Endothelial cell of umbilical vein (primary cell): ENCODE measurements around the gene SYT6. TPM values are rescaled to one million over a fixed set of nuclear protein-coding genes. Genes with fewer than 3 reads are reported as not detected.

Source experiments
- BruUV-seq: library from RNA; stranded (reverse); fragments of 400-500 nt; replicated peaks from 2 replicates; lab custom pipeline; 2021; lab: Mats Ljungman, UMichigan
- CTCF ChIA-PET: fragments of 300-600, 350-600 bp; sonication (Branson Sonifier 250); formaldehyde crosslinking; loops from one replicate; lab custom pipeline; 2021; ENCODE audit warnings: antibody characterized with exemption, inconsistent platforms; lab: Charles Lee
- POLR2A ChIA-PET: fragments of 300-600, 350-600 bp; sonication (Branson Sonifier 250); formaldehyde crosslinking; loops from one replicate; lab custom pipeline; 2021; ENCODE audit warnings: antibody characterized with exemption, inconsistent platforms; lab: Charles Lee
- DNase-seq: peaks from one replicate; pipeline ENCODE4 v3.0.0-alpha.2; 2011; ENCODE audit warnings: low read depth, low spot score
- FAIRE-seq: peaks from 2 replicates; lab custom pipeline; 2011; peaks lifted over from hg19 to GRCh38; lab: Jason Lieb, UNC
- H2AFZ ChIP-seq: 2 replicates; pipeline ENCODE4 v1.6.0; 2012; ENCODE audit warnings: low read depth, low read length, control low read depth, inconsistent platforms
- H3K27ac ChIP-seq: 2 replicates; pipeline ENCODE4 v1.5.1; 2011; ENCODE audit warnings: low read depth, mild to moderate bottlenecking, control low read depth, low read length, moderate library complexity; ENCODE audit not compliant: insufficient read depth
- H3K27me3 ChIP-seq, 2 experiments: 2 replicates each; pipeline versions ENCODE4 v1.6.0 to v1.6.1; 2011; ENCODE audit warnings: low read length in 2 of 2, mixed read lengths in 1 of 2; ENCODE audit not compliant: control insufficient read depth in 2 of 2, insufficient read depth in 2 of 2
- H3K36me3 ChIP-seq, 2 experiments: 2 replicates in 1 of 2; 3 replicates in 1 of 2; pipeline ENCODE4 v1.5.1; 2011; ENCODE audit warnings: low read length in 2 of 2, mild to moderate bottlenecking in 1 of 2, moderate library complexity in 1 of 2; ENCODE audit not compliant: control insufficient read depth in 2 of 2, insufficient read depth in 2 of 2; ENCODE audit errors: extremely low read depth in 1 of 2
- H3K4me1 ChIP-seq: 3 replicates; pipeline ENCODE4 v1.5.1; 2011; ENCODE audit warnings: mild to moderate bottlenecking, low read length; ENCODE audit not compliant: control insufficient read depth, insufficient read depth; ENCODE audit errors: extremely low read depth
- H3K4me2 ChIP-seq: 2 replicates; pipeline ENCODE4 v1.6.1; 2011; ENCODE audit warnings: low read length, control low read depth, mixed read lengths; ENCODE audit not compliant: insufficient read depth
- H3K4me3 ChIP-seq, 3 experiments: fragments of 200-600 bp in 1 of 3; sonication (generic), shearing (Covaris generic) in 1 of 3; replicated peaks in 1 of 3; 2 replicates each; pipeline ENCODE4 v1.5.1; 2011 to 2016; ENCODE audit warnings: control low read depth in 3 of 3, low read length in 3 of 3, mild to moderate bottlenecking in 2 of 3, inconsistent platforms in 1 of 3, low read depth in 1 of 3, moderate library complexity in 1 of 3; ENCODE audit not compliant: insufficient read depth in 1 of 3
- H3K79me2 ChIP-seq: 2 replicates; pipeline ENCODE4 v1.6.0; 2012; ENCODE audit warnings: low read length, inconsistent platforms; ENCODE audit not compliant: control insufficient read depth, insufficient read depth
- H3K9ac ChIP-seq: replicated peaks from 2 replicates; pipeline ENCODE3; 2011; ENCODE audit warnings: low read length, control low read depth; ENCODE audit not compliant: insufficient read depth; ENCODE audit errors: extremely low read depth
- H3K9me1 ChIP-seq: replicated peaks from 3 replicates; pipeline ENCODE4 v1.6.0; 2011; ENCODE audit warnings: mild to moderate bottlenecking, low read length; ENCODE audit not compliant: control insufficient read depth, insufficient read depth; ENCODE audit errors: extremely low read depth
- H3K9me3 ChIP-seq: replicated peaks from 2 replicates; pipeline ENCODE4 v1.5.1; 2012; ENCODE audit warnings: low read length, inconsistent platforms; ENCODE audit not compliant: control insufficient read depth, insufficient read depth
- H4K20me1 ChIP-seq: replicated peaks from 2 replicates; pipeline ENCODE3; 2011; ENCODE audit warnings: mild to moderate bottlenecking, low read length; ENCODE audit not compliant: control insufficient read depth, insufficient read depth; ENCODE audit errors: extremely low read depth
- EZH2 ChIP-seq: IDR thresholded peaks from 2 replicates; pipeline ENCODE4 v1.6.1; 2012; ENCODE audit warnings: borderline replicate concordance, low read depth, mild to moderate bottlenecking, moderate library complexity, low read length, inconsistent platforms; ENCODE audit not compliant: severe bottlenecking
- FOS ChIP-seq: IDR thresholded peaks from 2 replicates; pipeline ENCODE4 v1.6.1; 2011; ENCODE audit warnings: mild to moderate bottlenecking, low read length, moderate library complexity, borderline replicate concordance; ENCODE audit not compliant: insufficient read depth
- GATA2 ChIP-seq: IDR thresholded peaks from 2 replicates; pipeline ENCODE4 v1.7.0; 2011; ENCODE audit warnings: low read depth, mild to moderate bottlenecking, moderate library complexity, mixed read lengths, low read length; ENCODE audit not compliant: insufficient read length, insufficient read depth
- JUN ChIP-seq: IDR thresholded peaks from 2 replicates; pipeline ENCODE4 v1.6.1; 2011; ENCODE audit warnings: borderline replicate concordance, low read depth; ENCODE audit not compliant: insufficient read length, insufficient read depth
- MYC ChIP-seq: IDR thresholded peaks from one replicate; pipeline ENCODE4 v1.6.1; 2011; ENCODE audit warnings: mild to moderate bottlenecking, low read depth, low read length
- POLR2A ChIP-seq: IDR thresholded peaks from 2 replicates; pipeline ENCODE4 v1.6.1; 2012; ENCODE audit warnings: low read depth, mild to moderate bottlenecking, control low read depth, low read length
- POLR2AphosphoS5 ChIP-seq: IDR thresholded peaks from 2 replicates; pipeline ENCODE4 v1.6.1; 2012; ENCODE audit warnings: low read depth, mild to moderate bottlenecking, control low read depth, low read length, moderate library complexity; ENCODE audit not compliant: insufficient read depth
- dilution Hi-C: fragments of 300-500 bp; cut with MboI; formaldehyde crosslinking; loops from one replicate; pipeline ENCODE4 v1.15.0; 2019; ENCODE audit warnings: low sequenced_read_pairs; ENCODE audit not compliant: extremely low pct_ligation_motif_present
- intact Hi-C: fragments of 100-400 bp; cut with micrococcal nuclease; formaldehyde crosslinking; loops from one replicate; pipeline ENCODE4 v1.10.0; 2022
- polyA plus RNA-seq, 4 experiments: library from polyadenylated mRNA; depleted of rRNA in 3 of 4; stranded (reverse) in 3 of 4; unstranded in 1 of 4; fragments of >200 nt; gene quantifications; 2 replicates each; pipeline versions ENCODE4 v1.2.1 to v1.2.3, GENCODE V29; 2011 to 2012; ENCODE audit warnings: missing spikeins in 1 of 4
- total RNA-seq: library from RNA; stranded (reverse); gene quantifications from 2 replicates; pipeline ENCODE4 v1.2.3, GENCODE V29; 2021
- TF ChIP-seq, protein P1 (sequence below): IDR thresholded peaks from 2 replicates; pipeline ENCODE4 v1.6.1; 2011; ENCODE audit not compliant: insufficient read depth, insufficient read length
- TF ChIP-seq, protein P2 (sequence below), 2 donors: IDR thresholded peaks; 1 replicate in 1 of 2; 2 replicates in 1 of 2; pipeline ENCODE4 v1.5.1; 2011; ENCODE audit warnings: low read length in 2 of 2, mild to moderate bottlenecking in 2 of 2, moderate library complexity in 2 of 2, control low read depth in 1 of 2, inconsistent platforms in 1 of 2, low read depth in 1 of 2; ENCODE audit not compliant: insufficient read depth in 1 of 2; ENCODE audit errors: extremely low read depth in 1 of 2

Gene SYT6
- total and polyA plus RNA-seq, 2 donors (not counting 3 experiments of a cell fraction or from before 2014, with no cell fraction given): 0.04 TPM; not detected in 1

DNA sequence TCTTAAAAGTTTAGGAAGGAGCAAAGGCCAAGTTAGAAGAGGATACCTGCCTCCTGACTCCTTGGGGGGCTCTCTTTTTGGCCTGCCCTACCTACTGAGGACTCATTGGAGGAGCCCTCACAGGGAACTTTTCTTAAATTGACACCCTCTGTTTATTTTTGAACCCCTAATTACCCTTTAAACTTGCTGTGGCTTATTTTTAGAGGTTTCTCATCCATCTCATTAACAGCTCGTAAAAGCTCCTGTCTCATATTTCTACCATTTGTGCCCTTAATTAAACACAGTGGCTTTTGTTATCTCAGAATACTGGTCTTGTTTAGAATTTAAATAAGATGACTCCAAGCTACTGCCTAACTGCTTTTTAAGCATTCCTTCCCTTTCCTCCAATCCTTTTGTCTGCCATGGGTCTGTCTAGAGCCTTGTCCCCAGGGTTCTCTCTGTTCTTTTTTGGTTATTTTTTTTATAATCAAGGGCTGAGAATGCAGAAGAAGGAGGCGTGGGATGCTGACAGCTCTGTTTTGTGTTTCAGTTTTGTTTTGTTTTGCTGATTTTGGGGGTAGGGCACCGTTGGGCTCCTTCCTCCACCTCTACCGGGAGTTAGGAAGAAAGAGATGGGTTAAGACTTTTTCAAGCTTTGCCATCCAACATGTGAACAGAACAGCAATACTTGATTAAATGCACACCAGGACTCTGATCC lies 78.0 kb downstream of the SYT6 start:
- Histone ChIP-seq H3K9me1 (no peaks in the 10 kb centered on the region), H3K27me3 (no peaks in the 10 kb centered on the region), H3K9me3 (no peaks in the 10 kb centered on the region), H3K36me3 (no peaks in the 10 kb centered on the region), H3K27ac (no peak overlapping the region), H4K20me1 (no peaks in the 10 kb centered on the region), H3K4me2 (no peak overlapping the region), H2AFZ (no peak overlapping the region), H3K79me2 (no peaks in the 10 kb centered on the region), H3K9ac (no peak overlapping the region), H3K4me1 (no peaks in the 10 kb centered on the region), H3K4me3 (no peak overlapping the region)
- no TSS peak for BruUV-seq
- ChIA-PET CTCF (interaction anchor here (1.2 kb wide), 1 partner anchor 97 kb away, joined by 4 read pairs; the partner anchor contains the start of gene OLFML3), POLR2A (no interaction called here)
- dilution Hi-C loops (no loop called here), intact Hi-C loops (no loop called here)
- TF ChIP-seq FOS (no peak), JUN (no peak), GATA2 (no peak), MYC (no peak), POLR2A (no peak), EZH2 (no peak), POLR2AphosphoS5 (no peak)
- TF ChIP-seq, protein P1, sequence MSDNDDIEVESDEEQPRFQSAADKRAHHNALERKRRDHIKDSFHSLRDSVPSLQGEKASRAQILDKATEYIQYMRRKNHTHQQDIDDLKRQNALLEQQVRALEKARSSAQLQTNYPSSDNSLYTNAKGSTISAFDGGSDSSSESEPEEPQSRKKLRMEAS: no peak
- TF ChIP-seq, protein P2, sequence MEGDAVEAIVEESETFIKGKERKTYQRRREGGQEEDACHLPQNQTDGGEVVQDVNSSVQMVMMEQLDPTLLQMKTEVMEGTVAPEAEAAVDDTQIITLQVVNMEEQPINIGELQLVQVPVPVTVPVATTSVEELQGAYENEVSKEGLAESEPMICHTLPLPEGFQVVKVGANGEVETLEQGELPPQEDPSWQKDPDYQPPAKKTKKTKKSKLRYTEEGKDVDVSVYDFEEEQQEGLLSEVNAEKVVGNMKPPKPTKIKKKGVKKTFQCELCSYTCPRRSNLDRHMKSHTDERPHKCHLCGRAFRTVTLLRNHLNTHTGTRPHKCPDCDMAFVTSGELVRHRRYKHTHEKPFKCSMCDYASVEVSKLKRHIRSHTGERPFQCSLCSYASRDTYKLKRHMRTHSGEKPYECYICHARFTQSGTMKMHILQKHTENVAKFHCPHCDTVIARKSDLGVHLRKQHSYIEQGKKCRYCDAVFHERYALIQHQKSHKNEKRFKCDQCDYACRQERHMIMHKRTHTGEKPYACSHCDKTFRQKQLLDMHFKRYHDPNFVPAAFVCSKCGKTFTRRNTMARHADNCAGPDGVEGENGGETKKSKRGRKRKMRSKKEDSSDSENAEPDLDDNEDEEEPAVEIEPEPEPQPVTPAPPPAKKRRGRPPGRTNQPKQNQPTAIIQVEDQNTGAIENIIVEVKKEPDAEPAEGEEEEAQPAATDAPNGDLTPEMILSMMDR (IDR thresholded peaks at IDR 0.05; ENCODE audit: extremely low read depth in 1 of 2, insufficient read depth in 1 of 2, low read depth in 1 of 2, low read length in 2 of 2): no peak
- no peak for DNase-seq
- FAIRE-seq: no peak
